ENCODE measurements around the gene SCARB1.

Gene SCARB1

DNA sequence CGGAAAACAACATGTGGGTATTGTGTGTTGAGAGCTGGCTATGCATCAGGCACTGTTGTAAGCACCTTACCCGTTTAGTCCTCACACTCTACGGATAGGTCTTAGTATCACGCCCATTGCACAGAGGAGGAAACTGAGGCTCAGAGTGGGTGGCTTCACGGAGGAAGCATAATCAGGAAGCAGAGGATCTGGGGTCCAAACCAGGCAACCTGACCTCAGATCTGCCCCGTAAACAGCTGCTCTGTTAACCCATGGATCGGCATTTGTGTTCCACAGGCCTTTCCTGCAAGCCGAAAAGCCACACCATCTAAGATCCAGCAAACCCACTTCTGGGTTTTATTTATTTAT lies 107.9 kb downstream of the SCARB1 start:
- DNase-seq: no peak

DNA sequence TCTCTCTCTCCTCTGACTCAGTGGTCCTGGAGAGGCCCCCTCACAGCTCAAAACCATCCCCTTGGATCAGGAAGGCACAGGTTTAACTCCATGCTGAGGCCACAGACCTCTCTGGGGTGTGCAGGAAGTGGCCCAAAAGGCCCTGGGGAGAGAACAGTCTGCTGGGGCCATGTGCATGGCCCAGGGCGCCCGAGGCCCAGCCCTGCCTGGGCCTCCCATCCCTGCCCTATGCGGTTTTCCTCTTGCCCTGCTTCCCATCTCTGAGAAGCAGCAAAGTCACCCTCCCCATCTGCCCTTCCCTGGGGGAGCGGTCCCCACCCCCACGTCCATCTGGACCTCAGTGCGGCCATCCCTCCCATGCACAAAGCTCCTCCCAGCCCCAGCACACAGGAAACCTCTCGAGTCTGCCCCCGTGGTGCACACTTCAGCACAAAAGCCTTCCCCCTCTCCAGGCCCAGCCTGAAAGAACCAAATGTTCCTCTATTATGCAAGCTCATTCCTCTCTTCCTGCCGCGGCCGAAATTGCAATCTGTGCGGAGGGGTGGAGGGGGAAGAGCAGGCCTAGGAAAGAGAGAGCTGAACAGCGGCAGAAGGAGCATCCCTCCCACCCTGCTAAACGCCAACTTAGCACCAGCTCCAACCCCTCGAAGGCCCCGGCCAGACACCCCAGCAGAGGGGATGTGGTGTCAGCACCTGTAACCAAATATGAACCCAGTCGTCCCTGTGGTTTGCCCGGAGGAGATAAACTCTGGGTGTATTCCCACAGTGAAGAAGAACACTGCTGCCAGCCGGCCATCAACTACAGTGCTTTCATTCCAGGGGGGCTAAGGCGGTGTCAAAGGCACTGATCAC lies 108.5 kb downstream of the SCARB1 start:
- no peak for DNase-seq

DNA sequence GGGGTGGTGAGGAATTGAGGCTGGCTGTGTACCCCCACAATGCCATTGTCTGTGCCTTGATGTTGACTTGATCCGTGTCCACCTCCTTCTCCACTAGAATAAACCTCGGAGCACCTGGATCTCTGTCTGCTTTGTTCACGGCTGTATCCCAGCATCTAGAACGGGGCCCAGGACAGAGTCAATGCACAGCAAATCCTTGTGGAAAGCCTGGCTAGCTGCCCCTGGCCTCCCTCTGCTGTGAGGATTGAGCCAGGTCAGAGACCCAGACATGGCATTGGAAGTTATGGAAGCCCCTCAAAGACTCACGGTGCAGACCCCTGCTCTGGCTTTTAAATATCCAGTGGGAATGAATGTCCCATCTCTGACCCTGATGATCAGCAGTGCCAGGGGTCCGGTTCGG lies 109.2 kb downstream of the SCARB1 start:
- DNase-seq: no peak

DNA sequence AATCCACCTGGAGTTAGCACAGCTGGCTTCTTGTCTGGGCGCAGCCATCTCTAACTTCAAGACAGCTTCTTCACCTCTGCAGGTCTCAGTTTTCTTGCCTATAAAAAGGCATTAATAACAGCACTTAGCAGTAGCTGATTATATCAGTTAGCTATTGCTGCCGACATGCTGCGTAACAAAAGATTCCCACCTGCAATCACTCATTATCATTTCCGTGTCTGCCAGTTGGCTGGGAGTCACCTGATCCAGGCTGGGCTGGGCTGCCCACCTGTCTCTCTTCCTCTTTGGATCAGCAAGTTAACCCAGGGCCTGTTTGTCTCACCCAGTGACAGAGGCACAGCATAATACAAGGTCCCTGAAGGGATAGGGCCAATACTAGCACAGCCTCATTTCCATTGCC lies 109.7 kb downstream of the SCARB1 start:
- DNase-seq: no peak

DNA sequence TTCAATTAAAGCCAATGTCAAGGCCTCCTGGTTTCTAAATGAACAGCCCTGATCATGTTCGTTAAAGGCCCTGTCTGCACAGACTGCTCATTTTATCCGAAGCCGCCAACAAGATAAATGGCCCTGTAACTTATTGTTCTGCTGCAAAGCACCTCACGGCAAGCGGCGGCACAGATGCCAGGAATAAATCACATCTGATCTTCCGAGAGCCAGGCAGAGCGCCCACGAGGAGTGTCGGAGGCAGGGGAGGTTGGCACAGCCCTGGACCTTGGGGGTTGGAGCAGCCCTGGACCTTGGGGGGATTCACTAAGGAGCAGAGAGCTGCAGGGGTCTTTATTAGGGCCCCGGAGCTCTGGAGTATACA lies 110.5 kb downstream of the SCARB1 start:
- no peak for DNase-seq

DNA sequence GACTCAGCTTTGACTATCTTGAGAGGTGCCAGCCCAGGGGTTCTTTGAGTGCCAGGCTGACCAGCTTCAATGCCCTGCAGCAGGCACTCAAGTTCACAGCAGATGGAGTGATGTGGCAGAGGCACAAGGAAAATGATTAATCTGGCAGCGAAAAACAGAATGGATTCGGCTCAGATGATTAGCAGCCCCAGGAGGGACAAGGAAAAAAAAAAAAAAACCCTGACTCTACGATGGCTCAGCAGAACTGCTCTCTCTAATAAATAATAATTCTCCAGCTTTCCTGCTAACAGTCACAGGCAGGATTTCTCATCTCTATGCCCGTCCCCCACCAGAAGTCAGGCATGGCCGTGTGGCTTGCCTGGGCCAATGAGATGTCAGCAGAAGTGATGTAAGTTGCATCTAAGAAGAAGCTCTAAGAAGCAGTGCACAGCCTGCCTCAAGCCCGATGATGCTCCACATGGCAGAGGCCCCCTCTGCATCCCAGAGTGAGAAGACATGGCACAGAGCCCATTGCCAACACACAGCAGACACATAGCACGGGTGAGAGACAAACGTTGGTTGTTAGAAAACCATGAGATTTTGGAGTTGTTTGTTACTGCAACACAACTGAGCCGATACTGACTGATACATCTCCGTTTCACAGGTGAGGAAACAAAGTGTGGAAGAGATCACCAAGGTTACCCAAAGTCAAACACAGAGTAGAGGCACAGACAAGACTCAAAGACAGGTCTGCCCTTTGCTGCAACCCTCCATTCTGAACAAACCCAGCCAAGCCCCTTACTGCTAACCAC lies 111.0 kb downstream of the SCARB1 start:
- DNase-seq: no peak

DNA sequence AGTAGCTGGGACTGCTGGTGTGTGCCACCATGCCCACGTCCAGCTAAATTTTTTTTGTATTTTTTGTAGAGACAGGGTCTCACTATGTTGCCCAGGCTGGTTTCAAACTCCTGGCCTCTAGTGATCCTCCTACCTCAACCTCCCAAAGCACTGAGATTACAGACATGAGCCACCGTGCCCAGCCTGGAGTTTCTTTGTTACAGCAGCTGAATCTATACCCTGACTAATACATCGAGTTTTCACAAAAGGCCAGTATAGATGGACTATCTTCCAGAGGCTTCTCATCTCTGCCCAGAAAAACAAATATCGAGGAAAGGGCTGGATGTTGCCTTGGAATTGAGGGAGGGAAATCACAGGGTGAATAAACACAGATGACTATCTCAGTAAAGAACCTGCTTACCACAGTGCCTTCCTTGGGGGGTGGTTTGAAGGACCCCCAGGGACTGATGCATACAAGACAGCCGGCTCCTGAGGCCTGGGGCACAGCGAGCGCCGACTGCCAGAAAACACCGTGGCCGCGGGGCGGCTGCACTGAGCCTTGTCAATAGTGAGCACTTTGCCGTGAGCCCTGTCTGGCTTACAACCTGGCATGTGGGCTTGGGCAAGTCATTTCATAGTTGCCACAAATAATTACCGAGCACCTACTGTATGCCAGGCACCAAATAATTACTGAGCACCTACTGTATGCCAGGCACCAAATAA lies 111.9 kb downstream of the SCARB1 start:
- no peak for DNase-seq

DNA sequence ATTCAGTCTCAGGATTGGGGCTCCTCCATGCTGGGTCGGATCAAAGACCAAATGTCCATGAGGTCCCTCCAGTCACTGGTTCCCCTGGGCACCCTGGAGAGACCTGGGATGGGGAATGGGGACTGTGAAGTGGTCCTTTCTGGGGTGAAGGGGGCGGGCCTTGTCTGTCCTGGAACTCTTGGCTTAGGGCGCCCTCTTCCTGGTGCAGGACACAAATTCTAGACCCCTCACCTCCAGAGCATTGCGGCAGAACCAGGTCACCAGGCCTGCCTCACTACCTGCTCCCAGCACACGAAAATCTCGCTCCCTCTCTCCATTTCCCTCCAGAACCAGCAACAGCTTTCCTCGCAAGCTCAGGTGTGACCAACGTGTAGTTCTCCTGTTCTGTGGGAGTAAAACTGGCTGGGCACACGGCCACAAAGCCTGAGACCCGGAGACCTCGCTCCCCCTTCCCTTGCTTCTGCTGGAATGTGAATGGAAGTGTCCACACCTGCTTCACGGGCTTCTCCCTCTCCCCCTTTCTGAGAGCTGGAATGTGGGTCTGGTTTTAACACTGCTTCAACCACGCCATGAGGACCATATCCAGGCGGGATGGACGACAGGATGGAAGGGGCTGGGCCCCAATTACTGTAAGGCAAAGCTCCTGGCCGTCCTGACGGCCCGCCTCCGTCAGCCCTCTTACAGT lies 112.7 kb downstream of the SCARB1 start:
- no peak for DNase-seq

DNA sequence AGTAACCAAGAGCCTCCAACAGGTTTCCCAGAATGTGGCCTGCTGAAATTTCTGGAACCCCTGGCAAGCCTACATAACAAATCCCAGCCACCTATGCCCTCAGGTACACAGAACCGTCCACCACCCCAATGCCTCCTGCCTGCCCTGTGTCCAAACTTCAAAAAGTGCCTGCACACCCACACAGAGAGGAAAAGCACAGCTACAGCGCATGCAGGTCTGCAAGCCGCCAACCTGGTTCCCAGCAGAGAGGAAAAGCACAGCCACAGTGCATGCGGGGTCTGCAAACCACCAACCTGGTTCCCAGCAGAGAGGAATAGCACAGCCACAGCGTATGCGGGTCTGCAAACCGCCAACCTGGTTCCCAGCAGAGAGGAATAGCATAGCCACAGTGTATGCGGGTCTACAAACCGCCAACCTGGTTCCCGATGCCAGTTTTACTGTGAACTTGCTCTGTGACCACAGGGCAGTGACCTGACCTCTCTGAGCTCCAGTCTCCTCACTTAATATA lies 113.5 kb downstream of the SCARB1 start:
- DNase-seq: no peak

DNA sequence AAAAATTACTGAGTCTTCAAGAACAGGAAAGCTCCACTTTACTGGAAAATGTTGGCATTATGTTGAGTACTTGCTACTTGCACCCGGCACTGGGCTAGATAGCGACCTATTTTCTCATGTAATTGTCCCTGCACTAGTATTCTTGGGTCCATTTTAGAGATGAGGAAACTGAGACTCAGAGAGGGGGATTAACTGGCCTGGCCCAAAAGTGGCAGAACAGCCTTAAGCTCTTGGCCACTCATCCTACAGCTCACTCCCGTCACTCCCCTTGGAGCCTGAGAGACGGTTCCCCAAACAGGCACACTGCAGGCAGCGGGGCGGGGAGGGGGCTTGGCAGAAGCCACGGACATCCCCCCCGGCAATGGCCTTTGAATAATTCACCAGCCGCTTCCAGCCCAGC lies 113.9 kb downstream of the SCARB1 start:
- no peak for DNase-seq

DNA sequence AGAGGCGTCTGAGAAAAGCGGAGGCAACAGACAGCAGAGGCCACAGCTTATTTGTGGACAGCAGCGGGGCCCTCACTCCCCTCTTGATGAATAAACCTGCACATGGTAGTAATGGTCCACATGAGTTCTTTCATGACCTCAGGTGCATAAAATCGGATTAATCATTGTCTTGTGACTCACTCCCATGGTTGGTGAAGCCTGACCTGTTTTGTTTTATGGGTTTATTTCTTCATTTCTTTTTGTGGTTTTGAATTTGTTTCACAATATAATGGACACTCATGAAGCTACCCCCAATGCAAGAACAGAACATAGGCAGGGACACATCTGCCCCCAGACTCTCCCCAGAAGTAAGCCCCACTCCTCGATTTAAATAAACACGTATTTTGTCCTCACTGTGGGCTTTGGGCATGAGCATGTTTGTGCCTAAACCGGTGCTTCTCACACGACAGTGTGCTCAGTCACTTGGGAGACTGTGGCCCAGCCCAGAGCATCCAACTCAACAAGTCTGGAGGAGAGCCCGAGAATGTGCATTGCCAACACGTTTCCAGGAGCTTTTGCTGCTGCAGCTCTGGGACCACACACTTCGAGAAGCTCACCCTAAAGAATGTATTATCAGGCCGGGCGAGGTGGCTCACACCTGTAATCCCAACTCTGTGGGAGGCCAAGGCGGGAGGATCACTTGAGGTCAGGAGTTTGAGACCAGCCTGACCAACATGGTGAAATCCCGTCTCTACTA lies 116.1 kb downstream of the SCARB1 start:
- DNase-seq: no peak

DNA sequence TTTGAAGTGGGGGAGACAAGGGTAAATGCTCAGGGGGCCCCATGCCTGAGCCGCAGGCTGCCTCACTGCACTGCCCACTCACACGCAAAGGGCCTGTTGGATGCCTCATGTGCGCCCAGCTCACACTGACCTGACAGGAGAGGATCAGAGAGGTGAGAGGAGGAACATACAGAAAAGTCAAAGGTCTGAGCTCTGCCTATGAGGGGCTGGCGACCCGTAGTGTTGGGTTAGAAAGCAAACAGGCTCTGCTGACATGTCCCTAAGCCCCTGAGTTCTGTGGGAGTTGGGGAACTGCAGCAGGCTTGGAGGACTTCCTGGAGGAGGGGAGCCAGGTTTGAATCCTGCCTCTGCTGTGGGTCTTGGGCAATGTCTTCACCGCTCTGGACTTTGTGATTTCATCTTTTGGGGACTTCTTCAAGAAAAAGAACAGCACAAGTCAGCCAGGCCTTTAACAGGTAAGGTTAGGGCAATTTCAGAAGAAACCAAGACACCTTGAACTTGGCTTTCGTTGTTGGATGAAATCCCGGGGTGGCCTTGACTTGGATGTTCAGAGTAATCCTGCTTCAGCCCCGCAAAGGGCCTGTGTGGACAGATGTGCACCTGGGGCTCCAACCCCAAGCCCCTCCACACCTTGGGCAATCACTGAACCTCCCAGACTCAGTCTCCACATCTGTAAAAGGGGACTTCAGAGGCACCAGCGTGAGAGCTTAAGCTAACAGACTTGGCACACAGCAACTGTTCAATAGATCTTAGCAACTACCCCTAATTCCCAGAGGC lies 116.8 kb downstream of the SCARB1 start:
- no peak for DNase-seq

DNA sequence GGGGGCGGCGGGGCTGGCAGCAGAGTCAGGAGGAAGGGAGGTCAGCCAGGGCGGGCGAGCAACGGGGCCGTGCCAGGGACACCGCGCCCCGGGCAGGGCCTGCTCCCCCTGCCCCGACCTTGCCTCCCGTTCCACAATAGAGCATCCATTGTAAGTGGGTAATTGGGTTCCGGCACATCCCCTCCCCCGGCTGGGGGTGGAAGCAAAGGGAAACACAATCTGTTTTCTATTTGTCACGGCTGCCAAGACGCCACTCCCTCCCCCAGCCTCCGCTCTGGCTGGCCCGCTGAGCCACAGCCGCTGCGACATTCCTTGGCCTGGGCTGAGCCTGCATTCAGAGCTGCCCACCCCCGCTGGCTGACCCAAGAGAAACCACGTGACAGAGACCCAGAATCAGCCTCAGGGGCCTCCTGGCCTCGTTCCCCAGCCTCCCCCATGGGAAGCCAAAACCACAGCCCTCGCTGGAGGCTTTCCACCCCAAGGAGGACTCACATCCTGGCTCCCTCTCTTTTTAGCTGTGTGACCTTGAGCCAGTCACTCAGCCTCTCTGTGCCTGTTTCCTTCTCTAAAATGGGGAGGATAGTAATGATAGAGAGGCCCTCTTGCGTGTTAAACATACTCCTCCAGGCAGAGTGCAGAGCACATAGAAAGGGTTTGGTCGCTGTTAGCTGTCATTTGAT lies 117.6 kb downstream of the SCARB1 start:
- peak; percentile 30 for DNase-seq

DNA sequence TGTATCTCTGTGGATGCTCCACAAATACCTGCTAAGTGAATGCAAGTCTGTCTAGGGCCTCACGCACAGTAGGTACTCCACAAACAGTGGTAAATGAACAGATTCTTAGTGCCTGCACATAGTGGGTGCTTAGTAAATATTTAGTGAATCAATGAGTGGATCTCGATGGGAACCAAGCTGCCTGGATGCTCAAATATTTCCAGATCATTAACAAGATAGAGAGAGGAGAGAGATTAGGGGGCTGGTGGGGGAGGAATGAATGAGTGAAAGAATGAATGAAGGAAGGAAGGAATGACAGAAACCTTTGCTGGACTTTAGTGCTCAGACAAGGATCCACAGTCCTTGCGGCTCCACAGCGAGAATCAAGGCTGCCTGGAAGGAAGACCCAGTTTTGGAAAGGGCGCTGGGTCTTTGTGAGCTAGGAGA lies 118.2 kb downstream of the SCARB1 start:
- DNase-seq: no peak

DNA sequence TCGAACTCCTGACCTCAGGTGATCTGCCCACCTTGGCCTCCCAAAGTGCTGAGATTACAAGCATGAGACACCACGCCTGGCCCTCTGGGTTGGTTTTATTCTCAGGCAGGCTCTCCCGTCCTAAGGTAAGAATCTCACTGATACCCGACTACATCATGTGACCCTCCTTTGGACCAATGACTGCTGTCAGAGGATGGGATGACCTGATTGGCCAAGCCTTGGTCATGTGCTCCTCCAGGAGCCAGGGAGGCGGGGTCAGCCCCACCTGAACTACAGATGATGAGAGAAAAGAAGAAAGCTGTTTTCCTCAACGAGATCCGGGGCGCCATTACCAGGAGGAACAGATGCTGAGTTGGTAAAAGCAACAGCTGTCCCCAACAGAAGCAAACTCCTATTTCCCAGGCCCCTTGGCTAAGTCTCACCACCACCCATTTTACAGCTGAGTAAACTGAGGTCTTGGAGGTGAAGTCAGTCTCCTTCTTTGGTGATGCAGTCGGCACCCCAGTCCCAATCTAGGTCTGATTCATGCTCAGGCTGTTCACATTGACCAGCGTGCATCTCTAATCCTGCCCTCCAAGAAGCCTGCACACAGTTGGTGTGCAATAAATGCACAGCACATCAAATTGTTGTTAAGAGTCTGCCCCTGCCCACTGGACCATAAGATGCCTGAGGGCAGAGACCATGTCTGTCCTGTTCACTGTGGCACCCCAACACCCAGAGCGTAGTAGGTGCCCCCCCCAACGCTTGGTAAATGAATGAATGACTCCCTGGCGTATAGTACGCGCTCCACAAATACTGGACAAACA lies 118.8 kb downstream of the SCARB1 start:
- peak; percentile 35 for DNase-seq

DNA sequence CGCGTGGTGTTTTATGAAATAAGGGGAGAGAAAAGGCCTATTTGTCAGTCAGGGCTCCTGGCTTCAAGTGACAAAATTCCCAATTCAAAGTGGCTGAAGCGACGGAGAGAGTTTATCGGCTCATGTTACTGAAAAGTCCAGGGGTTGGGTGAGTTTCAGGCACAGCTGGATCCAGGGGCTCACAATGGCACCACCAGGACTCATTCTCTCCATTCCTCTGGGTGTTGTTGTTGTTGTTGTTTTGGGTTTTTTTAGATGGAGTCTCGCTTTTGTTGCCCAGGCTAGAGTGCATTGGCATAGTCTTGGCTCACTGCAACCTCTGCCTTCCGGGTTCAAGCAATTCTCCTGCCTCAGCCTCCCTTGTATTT lies 119.4 kb downstream of the SCARB1 start:
- no peak for DNase-seq

DNA sequence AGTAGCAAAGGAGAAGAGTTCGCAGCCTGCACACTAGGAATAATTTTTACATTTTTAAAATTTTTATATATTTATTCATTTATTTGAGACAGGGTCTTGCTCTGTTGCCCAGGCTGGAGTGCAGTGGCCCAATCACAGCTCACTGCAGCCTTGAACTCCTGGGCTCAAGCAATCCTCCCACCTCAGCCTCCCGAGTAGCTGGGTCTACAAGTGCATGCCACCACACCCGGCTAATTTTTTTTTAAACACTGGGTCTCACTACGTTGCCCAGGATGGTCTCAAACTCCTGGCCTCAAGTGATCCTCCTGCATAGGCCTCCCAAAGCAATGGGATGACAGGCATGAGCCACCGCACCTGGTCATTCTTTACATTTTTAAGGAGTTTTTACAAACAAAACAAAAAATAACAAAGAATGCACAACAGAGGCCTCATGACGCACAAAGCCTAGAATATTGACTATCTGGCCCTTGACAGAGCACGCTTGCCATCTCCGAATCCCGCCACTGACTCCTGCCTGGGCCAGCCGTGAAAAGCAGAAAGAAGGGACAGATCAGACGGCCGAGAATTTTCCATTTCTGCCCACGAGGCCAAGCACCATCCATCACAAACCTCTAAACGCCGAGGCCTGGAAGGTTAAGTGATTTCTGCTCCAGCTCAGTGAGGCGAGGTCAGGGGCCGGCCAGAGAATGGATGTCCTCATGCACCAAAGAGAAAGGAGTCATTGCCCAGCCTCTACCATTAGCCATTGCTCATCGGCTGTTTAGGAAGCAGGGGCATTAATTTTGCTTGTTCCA lies 120.0 kb downstream of the SCARB1 start:
- DNase-seq: no peak

DNA sequence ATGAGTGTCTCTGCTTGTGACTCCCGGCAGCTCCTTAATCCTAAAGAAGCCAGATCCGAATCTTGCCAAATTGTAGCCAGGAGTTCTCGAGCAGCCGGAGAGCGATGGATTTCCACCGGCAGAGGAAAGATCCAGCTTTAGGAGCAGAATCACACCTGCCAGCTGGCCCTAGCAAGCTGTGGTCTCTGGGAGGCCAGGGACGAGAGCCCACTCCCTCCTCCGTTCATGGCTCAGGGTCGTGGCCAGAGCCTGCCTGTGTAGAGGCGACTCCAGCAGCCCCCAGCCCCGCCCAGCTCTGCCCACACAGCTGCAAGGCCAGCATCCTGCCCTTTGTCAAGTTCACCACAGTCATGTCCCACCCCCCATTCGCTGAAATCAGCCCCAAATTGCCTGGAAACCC lies 121.0 kb downstream of the SCARB1 start:
- DNase-seq: no peak

DNA sequence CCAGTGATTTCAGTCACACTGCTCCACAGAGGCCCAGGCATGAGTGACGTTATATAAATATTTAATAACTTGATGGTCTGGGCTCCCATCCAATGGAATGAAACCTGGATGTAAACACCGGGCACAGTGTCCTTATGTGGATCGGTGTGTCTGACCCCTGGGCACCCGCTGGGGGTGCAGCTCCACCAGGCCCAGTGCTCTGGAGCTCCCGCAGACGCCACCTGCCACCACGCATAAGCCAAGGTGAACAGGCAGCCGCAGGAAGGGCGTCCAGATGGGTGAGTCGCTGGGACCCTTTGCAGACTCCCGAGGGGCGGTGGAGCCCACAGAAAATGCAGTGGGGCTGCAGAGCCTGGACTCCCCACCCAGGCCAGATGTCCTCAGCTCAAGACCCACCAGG lies 121.6 kb downstream of the SCARB1 start:
- no peak for DNase-seq
